Epidermal melanocyte (primary cell): ENCODE measurements around the gene YARS1.

Source experiments
- DNase-seq: peaks from one replicate; pipeline ENCODE4 v3.0.0; 2011; ENCODE audit warnings: low spot score; ENCODE audit not compliant: insufficient read length

The YARS1 gene

GRCh38 chr1:32817159-32817814, at the start of gene YARS1, which contains the start of gene S100PBP:
Gene YARS1 (minus strand): TSS chr1:32817358. CDS start chr1:32817244, 114 bp downstream.
Gene S100PBP (plus strand): TSS chr1:32817653. CDS start chr1:32826100, 8,447 bp downstream.
- peak; percentile 90 for DNase-seq

GRCh38 chr1:32865639-32866405, 48.7 kb upstream of the YARS1 start:
- no peak for DNase-seq

GRCh38 chr1:32864375-32865019, 47.3 kb upstream of the YARS1 start:
- DNase-seq, result no peak

- no peak for DNase-seq
Observed at GRCh38 chr1:32863881-32864245, 46.7 kb upstream of the YARS1 start.

- DNase-seq, result no peak
Observed at GRCh38 chr1:32863218-32863880, 46.2 kb upstream of the YARS1 start.

GRCh38 chr1:32861904-32862695, 44.9 kb upstream of the YARS1 start:
- DNase-seq, result no peak

- DNase-seq, result no peak
Observed at GRCh38 chr1:32860566-32860965, 43.4 kb upstream of the YARS1 start.

- DNase-seq, result no peak
Observed at GRCh38 chr1:32859915-32860314, 42.8 kb upstream of the YARS1 start.

GRCh38 chr1:32858791-32859190, 41.6 kb upstream of the YARS1 start:
- no peak for DNase-seq

GRCh38 chr1:32858136-32858535, 41.0 kb upstream of the YARS1 start:
- DNase-seq, result no peak

GRCh38 chr1:32855861-32856617, 38.9 kb upstream of the YARS1 start:
- no peak for DNase-seq

- no peak for DNase-seq
Observed at GRCh38 chr1:32848354-32849063, 31.4 kb upstream of the YARS1 start.

- no peak for DNase-seq
Observed at GRCh38 chr1:32831878-32832277, 14.7 kb upstream of the YARS1 start.

GRCh38 chr1:32830092-32830852, 13.1 kb upstream of the YARS1 start:
- DNase-seq, result no peak

GRCh38 chr1:32828341-32828740, 11.2 kb upstream of the YARS1 start:
- DNase-seq, result no peak

- DNase-seq, result no peak
Observed at GRCh38 chr1:32825181-32825580, 8.0 kb upstream of the YARS1 start.

GRCh38 chr1:32818804-32819541, 1.8 kb upstream of the YARS1 start:
- DNase-seq, result no peak
